Umbilical cord (tissue), 2 donors: ENCODE results near the gene STAC2. TPM values are rescaled to one million over a fixed set of nuclear protein-coding genes. Genes with fewer than 3 reads are reported as not detected.

Experiments used
- DNase-seq: peaks from one replicate; pipeline ENCODE4 v3.0.0-alpha.2; 2015; ENCODE audit warnings: low spot score
- total RNA-seq: library from RNA; depleted of rRNA; stranded (reverse); fragments of >200 nt; gene quantifications from one replicate; pipeline ENCODE4 v1.2.3, GENCODE V29; 2014; ENCODE audit warnings: low replicate concordance; ENCODE audit not compliant: insufficient read depth

STAC2 gene
- total RNA-seq, 1 donor from 2014 or later = 0.24 TPM

DNA sequence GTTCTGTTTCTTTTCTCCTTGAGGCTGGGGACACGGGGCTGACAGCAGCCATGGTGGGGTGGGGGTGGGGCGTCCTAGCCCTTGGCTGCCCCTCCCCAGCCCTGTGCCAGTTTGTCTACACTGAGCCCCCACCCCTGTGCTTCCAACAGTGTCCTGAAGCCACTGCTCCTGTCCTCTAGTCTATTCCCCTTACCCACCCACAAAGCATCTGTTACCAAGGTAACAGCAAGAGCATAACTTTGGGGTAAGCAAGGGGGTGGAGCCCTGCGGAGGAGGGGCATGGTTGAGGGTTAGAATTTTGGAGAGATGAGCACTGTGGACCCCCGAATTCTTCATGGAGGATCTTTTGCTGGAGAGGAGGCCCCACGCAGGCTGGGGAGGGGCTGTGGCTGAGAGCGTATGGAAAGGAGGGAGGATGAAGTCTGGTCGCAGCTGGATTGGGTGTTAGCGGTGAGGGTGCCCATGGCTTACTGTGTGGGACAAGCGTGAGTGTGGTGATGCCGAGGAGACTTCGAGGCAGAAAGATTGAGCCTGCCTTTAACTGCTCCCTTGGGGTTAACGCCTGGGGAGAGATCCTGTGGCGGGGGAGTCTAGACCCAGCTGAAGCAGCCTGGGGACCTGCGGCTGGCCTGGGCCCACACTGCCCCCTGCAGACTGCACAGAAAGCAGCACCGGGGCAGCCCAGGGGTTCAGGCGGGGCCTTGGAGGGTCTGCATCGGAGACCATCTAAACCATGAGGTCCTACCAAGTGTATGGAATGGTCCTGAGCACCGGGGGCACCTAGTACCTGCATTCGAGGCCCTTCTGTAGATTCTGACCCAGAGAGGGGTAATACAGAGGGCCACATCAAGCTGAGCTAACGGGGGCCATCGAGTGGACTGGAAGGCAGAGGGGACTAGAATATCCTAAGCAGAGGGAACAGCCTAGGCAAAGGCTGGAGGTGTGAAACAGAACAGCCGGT lies 6.1 kb upstream of the STAC2 start:
- peak; percentile 45 for DNase-seq

DNA sequence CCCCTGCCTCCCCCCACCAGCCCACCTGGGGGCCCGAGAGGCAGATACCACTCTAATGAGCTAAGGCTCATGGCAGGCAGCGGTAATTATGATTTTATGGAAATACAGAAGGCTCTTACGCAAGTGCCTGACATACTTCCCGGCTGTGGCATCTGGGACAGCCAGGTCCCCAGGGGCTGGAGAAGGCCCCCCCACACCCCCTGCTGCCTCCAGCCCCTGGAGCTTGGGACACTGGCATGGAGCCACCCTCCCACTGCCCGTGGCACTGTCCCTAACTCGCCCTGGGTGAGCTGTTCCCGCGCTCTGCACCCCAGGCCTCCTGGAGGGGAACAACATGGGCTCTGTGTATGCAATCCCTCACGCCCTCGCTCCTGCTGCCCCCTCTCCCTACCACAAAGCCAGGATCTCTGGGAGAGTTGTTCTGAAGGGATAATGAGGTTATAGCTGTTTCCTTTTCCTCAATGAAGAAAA lies 5.4 kb upstream of the STAC2 start:
- no peak for DNase-seq

DNA sequence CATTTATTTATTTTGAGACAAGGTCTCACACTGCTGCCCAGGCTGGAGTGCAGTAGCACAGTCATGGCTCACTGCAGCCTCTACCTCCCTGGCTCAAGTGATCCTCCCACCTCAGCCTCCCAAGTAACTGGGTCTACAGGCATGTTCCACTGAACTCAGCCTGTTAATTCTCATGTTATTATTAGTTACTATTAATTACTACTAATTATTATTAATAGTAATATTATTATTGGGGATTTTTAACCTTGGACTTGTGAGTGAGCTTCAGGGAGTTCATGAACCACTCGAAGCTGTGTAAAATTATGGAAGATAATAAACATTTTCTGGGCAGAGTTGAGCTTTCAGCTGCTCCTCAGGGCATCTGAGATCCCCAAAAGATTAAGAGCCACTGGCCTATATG lies 4.6 kb upstream of the STAC2 start:
- no peak for DNase-seq

DNA sequence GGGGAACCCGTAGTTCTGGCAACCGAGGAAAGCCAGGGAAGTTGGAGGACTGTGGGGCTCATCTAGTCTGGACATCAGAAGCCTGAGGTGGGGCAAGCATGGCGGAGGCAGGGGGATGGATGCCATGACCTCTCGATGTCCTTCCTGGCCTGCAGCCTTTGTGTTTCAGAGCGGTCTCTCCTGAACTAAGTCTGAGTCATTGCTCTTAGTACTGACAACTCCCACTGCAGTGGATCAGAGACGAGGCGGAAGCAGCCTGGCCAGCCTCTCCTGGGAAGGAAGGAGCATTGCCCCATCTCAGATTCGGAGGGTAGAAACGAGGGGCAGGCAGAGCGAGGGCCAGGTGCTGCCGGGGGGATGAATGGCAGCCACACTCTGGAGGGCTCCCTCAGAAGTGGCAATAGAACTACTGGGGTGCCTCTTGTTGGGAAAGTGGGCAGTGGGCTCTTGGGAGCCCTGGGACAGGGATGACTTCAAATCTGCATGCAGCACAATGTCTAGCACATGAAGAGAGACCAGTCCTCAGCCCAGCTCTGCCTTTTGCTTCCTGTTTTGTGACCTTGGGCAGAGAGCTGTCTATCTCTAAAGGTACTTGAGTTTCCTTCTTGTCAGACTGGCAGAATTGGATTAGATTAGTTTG lies 3.6 kb upstream of the STAC2 start:
- DNase-seq = no peak

DNA sequence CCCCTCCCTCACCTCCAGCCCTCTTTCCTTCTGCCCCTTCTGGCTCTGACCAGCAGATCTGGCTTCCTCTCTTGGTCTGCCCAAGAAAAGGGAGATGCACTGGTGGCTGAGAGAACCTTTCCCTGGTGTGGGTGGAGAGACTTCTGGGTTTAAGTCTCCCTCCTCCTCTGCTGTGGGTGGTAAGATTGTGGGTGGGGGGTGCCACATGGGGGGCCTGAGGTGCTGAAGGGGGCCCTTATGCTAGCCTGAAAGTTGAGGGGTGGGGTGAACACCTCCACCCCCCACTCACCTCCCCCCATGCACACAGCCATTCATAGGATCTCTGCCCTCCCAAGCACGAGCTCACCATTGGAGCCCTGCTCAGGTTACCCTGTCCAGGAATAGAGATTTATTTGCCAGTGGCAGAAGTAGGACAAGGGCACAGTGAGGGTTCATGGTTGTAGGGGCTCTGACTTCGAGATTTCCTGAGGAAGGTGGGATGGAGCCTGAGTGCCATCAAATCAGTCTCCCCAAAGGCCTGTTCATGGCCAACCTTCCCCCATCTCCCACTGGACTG lies 1.7 kb upstream of the STAC2 start:
- no peak for DNase-seq

DNA sequence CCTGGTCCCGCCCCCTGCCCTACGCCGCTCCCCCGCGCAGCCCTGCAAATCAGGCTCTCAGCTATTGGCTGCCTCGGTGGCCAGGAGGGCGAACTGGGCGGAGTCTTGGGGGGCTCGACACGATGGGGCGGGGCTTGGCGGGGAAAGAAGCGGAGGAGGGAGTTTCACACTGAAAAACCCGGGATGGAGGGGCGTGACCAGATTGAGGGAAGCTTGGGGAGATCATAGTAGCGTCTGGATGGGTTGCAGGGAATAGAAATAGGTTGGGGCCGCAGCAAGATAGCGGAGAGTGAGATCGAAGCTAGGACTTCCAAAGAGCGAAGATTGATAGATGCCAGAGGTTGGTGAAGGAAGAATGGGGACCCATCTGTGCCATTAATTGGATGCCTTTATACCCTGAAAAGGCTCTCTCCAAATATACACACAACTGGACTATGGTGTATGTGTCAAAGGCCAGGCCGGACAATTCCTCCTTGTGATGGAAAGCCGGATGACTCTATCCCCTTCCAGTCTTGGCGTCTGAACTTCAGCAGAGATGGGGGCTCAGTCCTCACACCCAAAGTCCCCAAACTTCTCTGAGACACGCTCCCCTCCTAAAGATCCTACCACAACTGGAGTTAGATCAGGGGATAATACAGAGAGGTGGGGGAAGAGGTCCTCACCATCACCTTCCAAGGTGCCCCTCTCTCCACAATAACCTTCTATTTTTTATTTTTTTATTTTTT lies 376 bp upstream of the STAC2 start:
- peak; percentile 88 for DNase-seq

DNA sequence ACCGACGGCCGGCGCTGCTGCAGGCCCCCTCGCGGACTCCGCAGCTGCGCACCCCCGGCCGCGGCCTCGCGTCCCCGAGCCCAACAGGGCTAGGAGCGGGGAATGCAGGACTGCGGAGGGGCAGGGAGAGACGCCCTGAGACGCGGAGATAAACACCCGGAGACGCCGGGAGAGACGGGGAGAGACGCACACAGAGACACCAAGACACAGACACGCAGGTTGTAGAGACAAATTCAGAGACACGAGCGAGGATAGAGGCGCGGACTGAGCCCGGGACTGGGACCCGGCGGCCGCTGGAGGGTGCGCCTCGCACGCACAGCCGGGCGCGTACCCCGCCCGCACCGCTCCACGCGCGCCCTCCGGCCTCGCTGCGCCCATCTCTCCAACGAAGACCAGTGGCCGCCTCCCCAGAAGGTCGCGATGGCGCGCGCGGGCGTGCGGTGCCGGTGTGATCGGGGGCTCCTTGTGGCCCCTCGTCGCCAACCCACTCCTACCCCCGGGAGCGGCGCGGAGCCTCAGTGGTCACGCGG lies 902 bp downstream of the STAC2 start:
- no peak for DNase-seq

DNA sequence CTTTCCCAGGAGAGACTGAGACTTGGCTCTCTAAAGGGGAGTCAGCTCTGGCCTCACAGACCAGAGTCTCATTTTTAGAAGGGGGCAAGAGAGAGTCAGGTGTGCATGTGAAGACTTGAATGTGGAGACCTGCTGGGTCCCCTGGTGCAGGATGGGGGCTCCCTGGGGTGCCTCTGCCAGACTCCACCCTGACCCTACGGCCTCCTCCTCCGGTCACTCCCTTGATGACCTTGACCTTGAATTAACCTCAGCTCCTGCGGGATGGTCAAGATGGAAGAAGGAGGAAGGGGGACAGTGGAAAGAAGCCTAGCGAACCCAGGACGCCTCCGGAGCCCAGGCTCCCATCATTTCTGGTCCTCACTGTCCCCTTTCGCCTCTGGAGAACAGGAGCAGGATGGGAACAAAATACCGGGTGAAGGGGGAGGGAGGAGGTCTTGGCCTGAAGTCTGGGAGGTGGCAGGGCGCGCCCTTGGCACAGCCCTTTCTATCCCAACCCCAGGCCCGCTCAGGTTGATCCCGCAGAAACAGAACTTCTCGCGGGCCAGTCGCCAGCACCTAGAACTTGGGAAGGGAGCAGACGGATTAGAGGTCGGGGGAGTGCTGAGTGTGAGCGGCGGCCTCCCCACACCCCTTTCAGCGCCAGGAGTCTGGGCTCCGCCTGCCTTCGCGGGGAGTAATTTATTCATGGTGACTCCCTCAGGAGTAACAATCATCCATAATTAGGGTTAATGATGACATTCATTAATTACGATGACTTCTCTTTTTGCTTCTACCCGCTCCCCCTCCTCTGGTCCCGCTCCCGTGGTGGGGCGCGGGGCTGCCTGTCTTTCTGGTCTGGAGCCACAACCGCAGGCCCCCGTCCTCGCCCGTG lies 1.6 kb downstream of the STAC2 start:
- no peak for DNase-seq

DNA sequence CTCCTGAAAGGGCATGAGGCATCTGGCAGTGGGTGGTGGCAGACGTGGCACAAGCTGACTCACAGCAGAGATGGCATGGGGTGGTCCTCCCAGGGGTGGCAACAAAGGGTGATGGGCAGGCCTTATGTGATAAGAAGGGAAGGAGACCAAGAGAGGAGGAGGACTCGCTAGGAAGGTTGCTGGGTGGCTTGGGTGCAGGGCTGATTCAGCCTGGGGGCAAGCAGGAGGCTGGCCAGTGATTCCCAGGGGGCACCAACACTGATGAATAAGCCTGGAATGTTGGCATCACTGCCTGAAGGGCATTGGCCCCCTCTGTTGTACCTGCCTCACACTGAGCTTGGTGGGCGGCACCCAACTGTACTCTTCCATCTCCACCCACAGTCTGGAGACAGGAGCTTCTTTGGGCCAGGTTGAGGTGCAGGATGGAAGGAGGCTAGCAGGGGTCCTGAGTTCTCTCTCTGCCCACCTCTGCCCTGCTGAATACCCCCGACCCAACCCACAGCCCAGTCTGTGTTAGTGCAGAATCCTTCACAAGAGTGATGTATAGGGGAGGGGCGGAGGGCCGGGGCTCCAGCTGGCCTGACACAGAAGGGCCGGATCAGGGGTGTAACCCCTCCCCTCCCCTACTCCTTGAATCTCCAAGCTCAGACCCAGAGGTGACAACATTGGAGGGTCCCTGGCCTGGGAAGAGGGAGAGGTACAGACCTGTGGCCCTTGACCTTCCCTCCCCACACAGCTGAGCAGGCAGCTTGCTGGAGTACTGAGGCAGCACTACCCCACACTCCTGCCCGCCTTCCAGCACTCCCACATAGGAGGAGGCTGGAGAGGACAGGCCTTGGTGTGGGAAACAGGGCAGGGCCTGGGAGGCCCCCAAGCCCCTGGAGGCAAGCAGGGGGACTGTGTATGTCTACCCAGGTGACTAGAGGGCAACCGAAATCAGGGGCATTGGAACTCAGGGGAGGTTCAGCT lies 2.6 kb downstream of the STAC2 start:
- no peak for DNase-seq

DNA sequence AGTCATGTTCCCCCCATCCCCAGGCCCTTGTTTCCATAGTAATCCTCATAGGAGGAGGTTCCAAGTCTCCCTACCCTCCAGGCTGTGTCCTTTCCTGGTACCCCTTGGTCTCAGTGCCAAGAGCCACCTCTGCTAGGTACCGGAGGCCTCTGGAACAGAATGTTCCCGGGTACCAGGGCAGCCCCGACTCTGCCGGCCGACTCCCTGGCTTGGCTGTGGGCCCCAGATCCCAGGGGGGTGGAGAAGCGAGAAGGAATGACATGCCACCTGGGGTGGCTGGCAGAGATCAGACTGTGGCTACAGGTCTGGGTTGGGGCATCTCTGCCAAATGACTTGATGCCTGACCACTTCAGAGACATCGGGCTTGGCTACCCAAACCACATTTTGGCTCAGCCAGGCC lies 3.6 kb downstream of the STAC2 start:
- no peak for DNase-seq

DNA sequence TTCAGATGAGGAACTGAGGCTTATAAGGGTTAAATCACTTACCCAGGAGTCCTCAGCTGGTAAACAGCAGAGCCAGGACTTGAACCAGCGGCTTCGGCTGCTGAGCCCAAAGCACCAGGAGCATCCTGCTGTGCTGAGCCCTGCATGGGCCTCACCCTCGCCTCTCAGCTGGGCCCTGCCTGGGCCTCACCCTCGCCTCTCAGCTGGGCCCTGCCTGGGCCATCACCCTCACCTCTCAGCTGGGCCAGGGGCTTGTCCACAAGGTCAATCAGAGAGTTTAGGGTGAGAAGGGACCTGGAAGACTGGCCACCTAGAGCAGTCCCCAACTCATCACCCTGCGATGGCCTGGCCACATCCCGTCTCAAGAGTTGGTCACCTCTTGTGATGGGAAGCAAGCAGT lies 4.2 kb downstream of the STAC2 start:
- DNase-seq = no peak

DNA sequence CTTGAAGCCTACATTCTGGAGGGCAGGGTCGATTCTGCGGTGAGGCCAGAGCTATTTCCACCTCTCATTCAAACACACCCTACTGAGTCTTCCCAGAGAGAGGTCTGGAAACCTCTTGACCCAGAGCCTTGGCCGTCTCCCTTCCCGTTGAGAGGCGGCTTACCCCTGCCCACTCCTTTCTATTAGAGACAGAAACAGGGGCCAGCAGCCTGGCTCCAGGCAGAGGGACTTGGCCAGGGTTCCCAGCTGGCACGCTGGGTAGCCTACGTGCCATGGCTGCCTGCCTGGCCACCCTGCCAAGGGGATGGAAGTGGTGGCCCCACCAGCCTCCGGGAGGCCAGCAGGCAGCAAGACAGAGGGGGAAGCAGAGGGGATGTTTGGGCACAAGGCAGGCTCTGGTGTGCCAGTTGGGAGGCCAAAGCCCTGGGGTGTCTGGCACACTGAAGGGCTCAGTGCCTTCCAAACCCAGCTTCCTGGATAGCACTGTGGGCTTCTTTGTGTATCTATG lies 6.0 kb downstream of the STAC2 start:
- DNase-seq = no peak

DNA sequence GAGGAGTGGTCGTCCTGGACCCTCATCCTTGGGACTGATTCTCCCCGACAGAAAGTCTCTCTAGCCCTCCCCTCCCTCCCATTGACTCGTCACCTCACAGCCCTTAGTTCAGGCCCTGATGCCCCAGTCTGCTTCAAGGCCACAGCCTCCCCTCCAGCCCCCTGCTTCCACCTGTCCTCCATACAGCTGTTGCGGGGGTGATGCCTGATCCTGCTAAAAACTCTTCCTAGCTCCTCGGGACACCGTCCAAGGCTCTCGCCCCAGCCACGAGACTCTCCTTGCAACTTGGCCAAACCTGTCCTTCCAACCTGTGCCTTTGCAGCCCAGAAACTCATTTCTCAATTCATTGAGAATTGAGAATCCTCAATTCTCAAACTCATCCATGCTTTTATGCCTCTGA lies 6.8 kb downstream of the STAC2 start:
- no peak for DNase-seq

DNA sequence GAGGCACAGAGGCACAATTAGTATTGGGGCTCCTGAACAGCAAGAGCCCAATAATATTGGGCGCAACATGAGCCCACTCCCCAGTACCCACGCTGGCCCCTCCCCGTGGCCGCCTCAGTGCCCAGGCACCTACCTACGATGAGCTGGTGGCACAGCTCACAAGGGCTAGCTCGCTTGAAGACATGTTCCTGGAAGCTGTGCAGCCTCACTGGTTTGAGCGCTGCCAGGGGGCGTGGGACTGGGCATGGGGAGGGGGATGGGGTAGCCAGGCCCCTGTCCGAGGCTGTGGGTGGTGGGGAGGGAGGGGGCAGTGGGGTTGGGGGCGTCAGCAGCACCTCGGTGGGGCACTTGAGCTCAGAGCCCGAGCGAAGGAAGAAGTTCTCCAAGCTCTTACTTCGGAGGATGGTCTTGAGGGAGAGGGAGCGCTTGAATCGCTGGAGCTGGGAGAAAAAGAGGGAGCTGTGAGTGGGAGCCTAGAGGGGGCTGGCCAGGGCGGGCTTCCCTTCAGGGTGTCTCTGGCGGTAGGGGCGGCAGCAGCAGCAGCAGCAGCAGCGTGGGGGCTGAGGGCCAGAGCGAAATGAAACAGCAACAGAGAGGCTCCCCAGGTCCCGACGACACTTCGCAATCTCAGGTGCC lies 7.9 kb downstream of the STAC2 start:
- DNase-seq = no peak

DNA sequence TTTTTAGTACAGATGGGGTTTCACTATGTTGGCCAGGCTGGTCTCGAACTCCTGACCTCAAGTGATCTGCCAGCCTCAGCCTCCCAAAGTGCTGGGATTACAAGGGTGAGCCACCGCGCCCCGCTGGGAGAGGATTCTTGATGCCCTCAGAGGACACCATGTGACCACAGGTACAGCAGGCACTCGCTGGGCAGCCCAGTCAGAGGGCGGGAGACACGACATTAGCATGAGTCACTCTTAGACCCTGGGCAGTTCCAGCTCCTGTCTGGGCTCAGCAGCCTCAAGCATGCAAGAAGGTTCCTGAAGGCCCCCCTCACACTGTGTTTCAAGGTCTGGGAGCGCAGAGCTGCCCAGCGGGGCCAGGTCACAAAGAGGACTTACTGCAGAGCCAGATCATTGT lies 11.9 kb downstream of the STAC2 start:
- no peak for DNase-seq

DNA sequence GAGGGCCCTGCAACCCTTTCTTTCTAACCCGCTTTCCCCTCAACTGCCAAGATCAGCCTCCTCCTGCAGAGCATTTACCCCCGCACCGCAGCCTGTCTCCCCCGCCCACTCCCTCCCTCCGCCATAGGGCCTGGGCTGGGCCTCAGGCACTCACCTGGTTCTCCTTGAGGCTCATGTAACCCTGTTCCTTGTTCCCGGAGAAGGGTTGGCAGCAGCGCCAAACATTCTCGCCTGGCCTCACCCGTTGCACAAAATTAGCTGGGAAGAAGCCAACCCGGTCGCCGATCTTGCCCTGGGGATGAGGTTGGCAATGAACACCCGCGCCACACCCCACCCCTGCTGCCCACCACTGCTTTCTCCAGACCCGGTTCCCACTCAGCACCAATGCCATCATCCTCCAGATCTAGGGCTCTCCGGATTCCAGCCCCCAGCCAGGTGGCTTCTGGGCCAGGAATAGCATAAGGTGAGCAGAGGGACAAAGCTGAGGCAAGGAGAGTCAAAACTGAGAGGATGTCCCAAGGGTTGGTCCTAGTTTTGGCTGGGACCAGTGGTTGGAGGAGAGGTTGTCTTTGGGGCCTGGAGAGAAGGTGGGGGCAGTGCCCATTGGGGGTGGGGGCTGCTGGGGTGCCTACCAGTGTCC lies 12.8 kb downstream of the STAC2 start:
- DNase-seq = no peak

DNA sequence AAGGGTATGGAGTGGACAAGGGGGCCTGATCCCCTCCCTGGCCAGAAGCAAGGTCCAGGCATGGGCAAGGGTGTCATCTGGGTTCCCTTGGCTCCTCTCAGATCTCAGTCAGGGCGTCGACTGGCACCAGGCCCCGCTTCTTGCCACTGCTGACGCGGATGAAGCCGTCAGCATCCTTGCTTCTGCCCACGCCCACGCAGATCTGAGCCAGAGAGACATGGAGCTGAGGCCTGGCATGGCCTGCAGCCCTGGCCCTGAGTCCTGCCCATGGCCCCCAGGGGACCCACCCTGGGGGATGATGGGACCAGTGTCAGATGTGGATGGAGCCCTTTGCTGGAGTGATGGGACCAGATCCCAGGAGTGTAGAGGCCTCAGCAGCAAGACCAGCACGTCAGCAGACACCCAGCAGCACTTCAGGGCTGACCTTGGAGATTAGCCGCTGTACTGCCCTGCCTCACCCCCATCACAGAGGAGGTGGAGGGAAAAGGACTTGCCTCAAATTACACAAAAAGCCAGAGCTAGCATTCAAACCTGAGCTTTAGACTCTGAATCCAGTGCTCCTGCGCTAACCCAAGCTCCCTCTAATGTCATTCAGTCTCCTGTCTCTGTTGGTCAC lies 13.4 kb downstream of the STAC2 start:
- no peak for DNase-seq

DNA sequence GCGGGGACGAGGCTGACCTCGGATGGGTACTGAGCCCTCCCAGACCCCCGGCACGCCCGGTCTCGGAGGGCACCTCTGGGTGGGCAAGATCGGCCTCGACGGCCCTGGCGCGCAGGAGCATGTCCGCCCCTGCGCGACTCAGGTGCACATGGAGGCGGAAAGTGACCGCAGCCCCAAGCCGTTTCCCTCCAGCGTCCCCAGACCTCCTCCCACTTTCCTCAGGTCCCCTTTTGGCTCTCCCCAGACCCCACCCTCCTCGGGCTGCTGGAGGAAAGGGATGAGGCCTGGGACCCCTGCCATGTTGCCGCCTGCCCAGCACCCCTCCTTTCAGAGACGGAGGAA lies 15.7 kb downstream of the STAC2 start:
- no peak for DNase-seq
